KMS-11 (cell line): Measurements from ENCODE around the gene ATP8A2.

Experiments
- H2AFZ ChIP-seq: fragments of 200-600 bp; sonication (generic); 2 replicates; pipeline ENCODE4 v1.6.1; 2016; ENCODE audit warnings: antibody characterized with exemption, mixed run types, low read depth
- H3K27ac ChIP-seq: fragments of 200-600 bp; sonication (generic); 2 replicates; pipeline ENCODE4 v1.6.1; 2016; ENCODE audit warnings: mild to moderate bottlenecking, mixed run types
- H3K27me3 ChIP-seq: fragments of 200-600 bp; sonication (generic); 2 replicates; pipeline ENCODE4 v1.6.1; 2017; ENCODE audit warnings: mild to moderate bottlenecking, low read depth, mixed run types, moderate library complexity; ENCODE audit not compliant: insufficient read depth
- H3K36me3 ChIP-seq: fragments of 200-600 bp; sonication (generic); 2 replicates; pipeline ENCODE4 v1.6.1; 2017; ENCODE audit warnings: mild to moderate bottlenecking, mixed run types; ENCODE audit not compliant: insufficient read depth
- H3K4me1 ChIP-seq: fragments of 200-600 bp; sonication (generic); 2 replicates; pipeline ENCODE4 v1.6.1; 2016; ENCODE audit warnings: mild to moderate bottlenecking, low read depth, mixed run types; ENCODE audit not compliant: poor library complexity, severe bottlenecking
- H3K4me2 ChIP-seq: fragments of 200-600 bp; sonication (generic); 2 replicates; pipeline ENCODE4 v1.7.0; 2016; ENCODE audit warnings: mild to moderate bottlenecking, mixed run types
- H3K4me3 ChIP-seq: fragments of 200-600 bp; sonication (generic); IDR thresholded peaks from 2 replicates; pipeline ENCODE4 v1.6.1; 2017; ENCODE audit warnings: low read depth, low read length, mixed read lengths; ENCODE audit not compliant: insufficient read depth
- H3K79me2 ChIP-seq: fragments of 200-600 bp; sonication (generic); 2 replicates; pipeline ENCODE4 v1.6.1; 2016; ENCODE audit warnings: low read depth, mixed run types; ENCODE audit not compliant: insufficient read depth
- H3K9ac ChIP-seq: fragments of 200-600 bp; sonication (generic); 2 replicates; pipeline ENCODE4 v1.6.1; 2016; ENCODE audit warnings: mild to moderate bottlenecking, mixed run types
- H4K20me1 ChIP-seq: fragments of 200-600 bp; sonication (generic); 2 replicates; pipeline ENCODE4 v1.6.1; 2016; ENCODE audit warnings: mild to moderate bottlenecking, mixed run types; ENCODE audit not compliant: insufficient read depth
- CTCF ChIP-seq: fragments of 200-600 bp; sonication (generic); conservative IDR thresholded peaks from 2 replicates; pipeline ENCODE4 v1.6.1; 2017; ENCODE audit warnings: low read depth, mild to moderate bottlenecking, antibody characterized with exemption, low read length, moderate library complexity, mixed read lengths

Gene ATP8A2

GRCh38 chr13:25469169-25469525 is 97.4 kb downstream of the ATP8A2 start:
- no peaks in the 10 kb centered on the region for H3K79me2 ChIP-seq
- H3K27ac ChIP-seq, result no peak overlapping the region
- no peaks in the 10 kb centered on the region for H3K4me1 ChIP-seq
- H2AFZ ChIP-seq, result no peak overlapping the region
- no peak overlapping the region for H3K4me2 ChIP-seq
- H3K27me3 ChIP-seq, result no peaks in the 10 kb centered on the region
- no peaks in the 10 kb centered on the region for H3K36me3 ChIP-seq
- H3K4me3 ChIP-seq, result no peak overlapping the region
- no peak overlapping the region for H3K9ac ChIP-seq
- TF ChIP-seq CTCF, result no peak
- H4K20me1 ChIP-seq, result no peaks in the 10 kb centered on the region

DNA sequence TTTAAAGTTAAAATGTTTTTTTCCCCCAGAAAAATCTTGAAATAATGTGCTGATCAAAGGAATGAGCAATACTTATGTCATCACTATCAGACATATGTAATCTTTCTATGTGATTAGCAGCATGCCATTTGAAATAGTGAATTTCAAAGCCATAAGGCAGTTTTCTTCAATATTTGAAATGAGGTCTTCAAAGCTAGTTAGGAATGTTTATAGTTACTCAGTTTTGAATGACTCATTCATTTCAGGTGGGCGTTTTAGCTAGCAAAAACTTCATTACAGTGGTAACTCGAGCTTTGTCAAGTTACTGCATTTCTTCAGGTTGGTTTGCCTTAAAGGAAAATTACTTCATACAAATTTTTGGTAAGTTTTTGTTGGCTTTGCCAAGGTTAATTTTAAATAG is 102.1 kb downstream of the ATP8A2 start:
- Histone ChIP-seq H3K4me3 (no peak overlapping the region), H3K79me2 (no peaks in the 10 kb centered on the region), H4K20me1 (no peaks in the 10 kb centered on the region)

GRCh38 chr13:25478186-25478585 is 106.4 kb downstream of the ATP8A2 start:
- TF ChIP-seq CTCF, result no peak
- Histone ChIP-seq H3K27me3 (no peaks in the 10 kb centered on the region), H3K4me3 (no peak overlapping the region), H4K20me1 (no peaks in the 10 kb centered on the region), H3K4me2 (no peak overlapping the region), H3K4me1 (no peaks in the 10 kb centered on the region), H3K9ac (no peak overlapping the region), H3K27ac (no peak overlapping the region), H2AFZ (no peak overlapping the region), H3K79me2 (no peaks in the 10 kb centered on the region), H3K36me3 (no peaks in the 10 kb centered on the region)

More for the DNA sequence above, 102.1 kb downstream of the ATP8A2 start:
- H3K36me3 ChIP-seq, result no peaks in the 10 kb centered on the region
- no peak overlapping the region for H3K27ac ChIP-seq
- H3K4me1 ChIP-seq, result no peaks in the 10 kb centered on the region
- no peak overlapping the region for H3K9ac ChIP-seq
- TF ChIP-seq CTCF, result no peak
- no peak overlapping the region for H3K4me2 ChIP-seq
- no peak overlapping the region for H2AFZ ChIP-seq
- H3K27me3 ChIP-seq, result no peaks in the 10 kb centered on the region

DNA sequence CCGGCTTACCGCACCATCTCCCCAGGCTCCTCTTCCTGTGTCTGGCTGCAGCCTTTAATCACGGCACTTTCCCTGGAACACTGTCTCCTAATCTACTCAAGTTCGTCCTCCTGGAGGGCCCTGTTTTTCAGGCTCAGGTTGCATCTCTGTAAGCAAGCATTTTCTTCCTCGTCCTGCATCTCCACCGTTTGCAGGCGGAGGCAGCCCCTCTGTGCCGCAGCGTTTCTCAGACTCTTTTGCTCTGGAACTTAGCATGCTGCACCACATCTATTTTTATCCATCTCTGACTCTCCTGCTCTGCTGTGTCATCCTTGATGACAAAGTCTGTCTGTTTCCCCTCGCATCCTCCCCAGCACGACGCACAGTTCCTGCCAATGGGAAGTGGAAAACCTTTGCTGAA is 117.5 kb downstream of the ATP8A2 start:
- Histone ChIP-seq H3K27me3 (no peaks in the 10 kb centered on the region), H3K27ac (no peak overlapping the region), H3K79me2 (no peaks in the 10 kb centered on the region), H3K4me3 (no peak overlapping the region), H2AFZ (no peak overlapping the region), H3K9ac (no peak overlapping the region), H4K20me1 (no peaks in the 10 kb centered on the region), H3K4me1 (no peaks in the 10 kb centered on the region), H3K4me2 (no peak overlapping the region), H3K36me3 (no peaks in the 10 kb centered on the region)
- no peak for TF ChIP-seq CTCF

GRCh38 chr13:25490236-25490635 is 118.5 kb downstream of the ATP8A2 start:
- no peak for TF ChIP-seq CTCF
- H4K20me1 ChIP-seq, result no peaks in the 10 kb centered on the region

More at GRCh38 chr13:25490236-25490635, 118.5 kb downstream of the ATP8A2 start:
- H3K79me2 ChIP-seq, result no peaks in the 10 kb centered on the region
- H3K27me3 ChIP-seq, result no peaks in the 10 kb centered on the region
- no peak overlapping the region for H3K27ac ChIP-seq
- no peak overlapping the region for H3K4me3 ChIP-seq
- H2AFZ ChIP-seq, result no peak overlapping the region
- H3K9ac ChIP-seq, result no peak overlapping the region
- H3K4me1 ChIP-seq, result no peaks in the 10 kb centered on the region
- H3K4me2 ChIP-seq, result no peak overlapping the region
- H3K36me3 ChIP-seq, result no peaks in the 10 kb centered on the region
